ENCODE results near the gene TUBGCP2. TPM values are rescaled to one million over a fixed set of nuclear protein-coding genes. Genes with fewer than 3 reads are reported as not detected.

The TUBGCP2 gene
- total RNA-seq, 1 experiment from 2014 or later = 52.4 TPM

DNA sequence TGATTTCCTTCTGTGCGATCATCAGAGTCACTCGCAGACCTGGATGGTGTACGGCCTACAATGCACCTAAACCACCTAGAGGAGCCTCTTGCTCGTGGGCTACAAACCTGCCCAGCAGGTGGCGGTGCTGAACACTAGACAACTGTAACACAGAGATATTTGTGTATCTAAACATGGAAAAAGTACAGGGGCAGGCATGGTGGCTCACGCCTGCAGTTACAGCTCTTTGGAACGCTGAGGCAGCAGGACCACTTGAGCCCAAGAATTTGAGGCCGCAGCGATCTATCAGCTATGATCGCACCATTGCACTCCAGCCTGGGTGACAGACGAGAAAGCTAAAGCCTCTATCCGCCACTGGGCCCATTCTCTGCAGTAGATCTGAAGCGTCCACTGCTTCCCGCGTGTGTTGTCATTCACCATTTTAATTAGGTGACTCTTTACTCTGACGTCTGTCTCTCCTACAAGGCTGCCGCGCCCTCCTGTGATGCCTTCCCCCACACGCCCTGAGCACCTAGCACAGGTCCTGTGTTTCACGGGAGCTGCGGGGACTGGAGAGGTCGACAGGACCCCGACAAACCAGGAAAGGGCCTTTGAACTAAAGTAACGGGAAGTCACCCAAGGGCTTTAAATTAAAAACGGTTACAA is 774 bp downstream of the TUBGCP2 start:
- Mint-ChIP-seq H3K9me3 (no peaks in the 10 kb centered on the region; a peak in 3 of 5 replicates), H3K27ac (peak overlapping the region; percentile 53 to 98 (median 96); a peak in 6 of 7 replicates), H3K36me3 (ENCODE audit: insufficient read depth in 1 of 3, low read depth in 3 of 3) (peaks cover 4 to 34% (median 19%) of the 10 kb centered on the region in 3 experiments), H3K4me3 (peak overlapping the region; percentile 93 to 97), H3K4me1 (peaks cover 11 to 14% of the 10 kb centered on the region in 2 experiments), H3K27me3 (ENCODE audit: low read depth) (no peaks in the 10 kb centered on the region)
- peak; percentile 71 for DNase-seq
- H3K9ac ChIP-seq (ENCODE audit: extremely low read depth, insufficient read length, low read length) = peak overlapping the region; percentile 42
- no peak overlapping the region for H4K8ac ChIP-seq (replicated peaks; ENCODE audit: insufficient read length, low read depth, low read length)
- no peak overlapping the region for H3K23ac ChIP-seq (ENCODE audit: insufficient read length, low read depth, low read length)
- H3K23me2 ChIP-seq (ENCODE audit: insufficient read length, low read depth, low read length, poor library complexity, severe bottlenecking) = peaks cover 9% of the 10 kb centered on the region
- H3K27ac ChIP-seq (ENCODE audit: insufficient read length, low read depth, low read length) = no peak overlapping the region
- peaks cover 14% of the 10 kb centered on the region for H3K79me1 ChIP-seq (ENCODE audit: insufficient read depth, low read depth, low read length, poor library complexity, severe bottlenecking)
- H3K18ac ChIP-seq (ENCODE audit: insufficient read length, low read depth, low read length) = peak overlapping the region; percentile 78
- H4K91ac ChIP-seq (ENCODE audit: insufficient read length, low read depth, low read length) = no peak overlapping the region
- peaks cover 9% of the 10 kb centered on the region; the same call in 1 of the 2 replicates for H3K79me2 ChIP-seq (ENCODE audit: insufficient read depth, low read length)
- H4K5ac ChIP-seq (ENCODE audit: insufficient read length, low read depth, low read length) = no peak overlapping the region
- no peak overlapping the region for H3K14ac ChIP-seq (ENCODE audit: insufficient read depth, low read length)
- no peak overlapping the region for H2BK20ac ChIP-seq (ENCODE audit: low read depth, low read length, poor library complexity, severe bottlenecking)
- H2BK15ac ChIP-seq (ENCODE audit: low read depth, low read length) = no peak overlapping the region
- H2BK120ac ChIP-seq (ENCODE audit: low read depth, low read length, poor library complexity, severe bottlenecking) = no peak overlapping the region
- H3T11ph ChIP-seq (ENCODE audit: low read length) = no peak overlapping the region
- no peak overlapping the region for H2AK5ac ChIP-seq (ENCODE audit: insufficient read length, low read length)
- H3K9me3 ChIP-seq (ENCODE audit: control insufficient read depth, low read depth, low read length) = no peaks in the 10 kb centered on the region
- WGBS (ENCODE audit: extremely low coverage, insufficient read length, low lambda C conversion rate) = no CpG with 5 or more reads among the region's 25 CpGs
- TF ChIP-seq, protein P1, sequence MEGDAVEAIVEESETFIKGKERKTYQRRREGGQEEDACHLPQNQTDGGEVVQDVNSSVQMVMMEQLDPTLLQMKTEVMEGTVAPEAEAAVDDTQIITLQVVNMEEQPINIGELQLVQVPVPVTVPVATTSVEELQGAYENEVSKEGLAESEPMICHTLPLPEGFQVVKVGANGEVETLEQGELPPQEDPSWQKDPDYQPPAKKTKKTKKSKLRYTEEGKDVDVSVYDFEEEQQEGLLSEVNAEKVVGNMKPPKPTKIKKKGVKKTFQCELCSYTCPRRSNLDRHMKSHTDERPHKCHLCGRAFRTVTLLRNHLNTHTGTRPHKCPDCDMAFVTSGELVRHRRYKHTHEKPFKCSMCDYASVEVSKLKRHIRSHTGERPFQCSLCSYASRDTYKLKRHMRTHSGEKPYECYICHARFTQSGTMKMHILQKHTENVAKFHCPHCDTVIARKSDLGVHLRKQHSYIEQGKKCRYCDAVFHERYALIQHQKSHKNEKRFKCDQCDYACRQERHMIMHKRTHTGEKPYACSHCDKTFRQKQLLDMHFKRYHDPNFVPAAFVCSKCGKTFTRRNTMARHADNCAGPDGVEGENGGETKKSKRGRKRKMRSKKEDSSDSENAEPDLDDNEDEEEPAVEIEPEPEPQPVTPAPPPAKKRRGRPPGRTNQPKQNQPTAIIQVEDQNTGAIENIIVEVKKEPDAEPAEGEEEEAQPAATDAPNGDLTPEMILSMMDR (conservative IDR thresholded peaks at IDR 0.05) = peak; percentile 72
- no peak overlapping the region for H2BK5ac ChIP-seq (ENCODE audit: insufficient read length, low read length)
- no peaks in the 10 kb centered on the region for H3K4me1 ChIP-seq (ENCODE audit: insufficient read depth, low read length)
- H4K20me1 ChIP-seq (ENCODE audit: control insufficient read depth, insufficient read depth, insufficient read length) = no peaks in the 10 kb centered on the region
- no peak overlapping the region for H3K4ac ChIP-seq (ENCODE audit: low read depth, low read length)
- H2BK12ac ChIP-seq (ENCODE audit: insufficient read length, low read depth, low read length) = no peak overlapping the region
- H3K4me2 ChIP-seq (ENCODE audit: insufficient read depth, insufficient read length, low read length) = peak overlapping the region; percentile 91
- no peaks in the 10 kb centered on the region for H3K27me3 ChIP-seq (ENCODE audit: insufficient read depth, low read length)
- H3K56ac ChIP-seq (ENCODE audit: insufficient read length, low read depth, low read length) = no peak overlapping the region
- H2AFZ ChIP-seq (ENCODE audit: low read length) = no peak overlapping the region

Data from H9 (cell line).